Measurements from ENCODE around the gene LENG1.

Gene LENG1

GRCh38 chr19:54106716-54107115, 52.8 kb downstream of the LENG1 start:
- DNase-seq = no peak

- no peak for DNase-seq
Measured at GRCh38 chr19:54105796-54106195, 53.7 kb downstream of the LENG1 start.
